GM23338 (cell line): ENCODE measurements around the gene RGS6.

Experiments used
- EZH2 ChIP-seq: fragments of 200-600 bp; sonication (generic); IDR thresholded peaks from one replicate; pipeline ENCODE4 v1.8.0; 2017; ENCODE audit warnings: antibody characterized with exemption, mild to moderate bottlenecking, low read depth; ENCODE audit not compliant: unreplicated experiment
- NANOG ChIP-seq: IDR thresholded peaks from 2 replicates; pipeline ENCODE4 v1.6.1; 2016; ENCODE audit warnings: antibody characterized with exemption, borderline replicate concordance
- POLR2AphosphoS5 ChIP-seq: IDR thresholded peaks from 2 replicates; pipeline ENCODE4 v1.6.1; 2016; ENCODE audit warnings: antibody characterized with exemption, low read depth
- ZNF331 ChIP-seq: fragments of 250-450 bp; sonication (Bioruptor Pico); IDR thresholded peaks from 2 replicates; pipeline ENCODE4 v1.5.0; 2020; ENCODE audit warnings: low read depth, mild to moderate bottlenecking, moderate library complexity
- ZNF462 ChIP-seq: fragments of 250-450 bp; sonication (Bioruptor Pico); IDR thresholded peaks from 2 replicates; pipeline ENCODE4 v1.5.0; 2020; ENCODE audit warnings: mild to moderate bottlenecking, moderate library complexity
- TF ChIP-seq, protein P1 (sequence below), 2 experiments: fragments of 200-600 bp in 1 of 2; sonication (generic) in 1 of 2; conservative IDR thresholded peaks; 2 replicates each; pipeline versions ENCODE4 v1.5.1 to v1.6.1; 2016 to 2017; ENCODE audit warnings: antibody characterized with exemption in 2 of 2, low read depth in 2 of 2, mild to moderate bottlenecking in 2 of 2, moderate library complexity in 1 of 2

DNA sequence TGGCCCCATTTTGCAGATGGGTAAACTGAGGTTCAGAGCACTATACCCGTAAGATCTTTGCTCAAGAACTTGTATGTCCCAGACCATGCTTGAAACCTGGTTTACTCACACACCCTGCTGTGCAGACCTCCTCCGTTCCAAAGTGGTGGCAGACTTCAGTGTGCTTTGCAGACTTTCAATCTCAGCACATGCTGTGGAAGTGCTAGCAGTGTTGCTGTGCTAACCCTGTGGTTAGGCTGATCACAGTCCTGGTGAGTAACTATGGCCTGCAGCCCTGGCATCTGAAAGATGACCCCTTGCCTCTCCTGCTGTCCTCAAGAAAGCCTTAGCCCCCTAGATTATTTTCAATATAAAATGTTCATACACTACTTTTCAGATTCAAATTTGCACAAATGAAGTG, 511.0 kb downstream of the RGS6 start:
- TF ChIP-seq ZNF462 (CRISPR knock-in tag) (no peak), POLR2AphosphoS5 (no peak), NANOG (no peak), EZH2 (no peak), ZNF331 (CRISPR knock-in tag) (no peak)
- TF ChIP-seq, protein P1, sequence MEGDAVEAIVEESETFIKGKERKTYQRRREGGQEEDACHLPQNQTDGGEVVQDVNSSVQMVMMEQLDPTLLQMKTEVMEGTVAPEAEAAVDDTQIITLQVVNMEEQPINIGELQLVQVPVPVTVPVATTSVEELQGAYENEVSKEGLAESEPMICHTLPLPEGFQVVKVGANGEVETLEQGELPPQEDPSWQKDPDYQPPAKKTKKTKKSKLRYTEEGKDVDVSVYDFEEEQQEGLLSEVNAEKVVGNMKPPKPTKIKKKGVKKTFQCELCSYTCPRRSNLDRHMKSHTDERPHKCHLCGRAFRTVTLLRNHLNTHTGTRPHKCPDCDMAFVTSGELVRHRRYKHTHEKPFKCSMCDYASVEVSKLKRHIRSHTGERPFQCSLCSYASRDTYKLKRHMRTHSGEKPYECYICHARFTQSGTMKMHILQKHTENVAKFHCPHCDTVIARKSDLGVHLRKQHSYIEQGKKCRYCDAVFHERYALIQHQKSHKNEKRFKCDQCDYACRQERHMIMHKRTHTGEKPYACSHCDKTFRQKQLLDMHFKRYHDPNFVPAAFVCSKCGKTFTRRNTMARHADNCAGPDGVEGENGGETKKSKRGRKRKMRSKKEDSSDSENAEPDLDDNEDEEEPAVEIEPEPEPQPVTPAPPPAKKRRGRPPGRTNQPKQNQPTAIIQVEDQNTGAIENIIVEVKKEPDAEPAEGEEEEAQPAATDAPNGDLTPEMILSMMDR (conservative IDR thresholded peaks at IDR 0.05; ENCODE audit: low read depth in 2 of 2), result no peak
